SH-SY5Y (cell line): ENCODE measurements around the gene PELO.

Experiments
- GATA2 ChIP-seq: IDR thresholded peaks from 2 replicates; pipeline ENCODE4 v1.6.1; 2011; ENCODE audit warnings: mild to moderate bottlenecking, low read depth, low read length
- GATA3 ChIP-seq: IDR thresholded peaks from 2 replicates; pipeline ENCODE4 v1.6.1; 2011; ENCODE audit warnings: low read depth, mild to moderate bottlenecking, low read length, moderate library complexity

DNA sequence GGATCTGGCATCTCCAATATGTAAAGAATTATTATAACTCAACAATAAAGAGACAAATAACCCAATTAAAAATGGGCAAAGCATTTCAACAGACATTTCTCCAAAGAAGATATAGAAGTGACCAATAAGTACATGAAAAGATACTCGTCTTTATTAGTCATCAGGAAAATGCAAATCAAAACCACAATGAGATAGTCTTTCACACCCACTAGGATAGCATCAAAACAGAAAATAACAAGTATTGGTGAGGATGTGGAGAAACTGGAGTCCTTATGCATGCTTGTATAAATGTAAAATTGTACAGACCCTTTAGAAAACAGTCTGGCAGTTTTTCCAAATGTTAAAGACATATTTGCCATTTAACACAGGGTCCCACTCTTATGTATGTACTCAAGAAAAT is 39.1 kb upstream of the PELO start:
- no peak for TF ChIP-seq GATA2
- no peak for TF ChIP-seq GATA3
